ENCODE measurements around the gene TMEM179B.
A peak's percentile ranks its signal among the peaks of the same experiment; 100 is the strongest.

DNA sequence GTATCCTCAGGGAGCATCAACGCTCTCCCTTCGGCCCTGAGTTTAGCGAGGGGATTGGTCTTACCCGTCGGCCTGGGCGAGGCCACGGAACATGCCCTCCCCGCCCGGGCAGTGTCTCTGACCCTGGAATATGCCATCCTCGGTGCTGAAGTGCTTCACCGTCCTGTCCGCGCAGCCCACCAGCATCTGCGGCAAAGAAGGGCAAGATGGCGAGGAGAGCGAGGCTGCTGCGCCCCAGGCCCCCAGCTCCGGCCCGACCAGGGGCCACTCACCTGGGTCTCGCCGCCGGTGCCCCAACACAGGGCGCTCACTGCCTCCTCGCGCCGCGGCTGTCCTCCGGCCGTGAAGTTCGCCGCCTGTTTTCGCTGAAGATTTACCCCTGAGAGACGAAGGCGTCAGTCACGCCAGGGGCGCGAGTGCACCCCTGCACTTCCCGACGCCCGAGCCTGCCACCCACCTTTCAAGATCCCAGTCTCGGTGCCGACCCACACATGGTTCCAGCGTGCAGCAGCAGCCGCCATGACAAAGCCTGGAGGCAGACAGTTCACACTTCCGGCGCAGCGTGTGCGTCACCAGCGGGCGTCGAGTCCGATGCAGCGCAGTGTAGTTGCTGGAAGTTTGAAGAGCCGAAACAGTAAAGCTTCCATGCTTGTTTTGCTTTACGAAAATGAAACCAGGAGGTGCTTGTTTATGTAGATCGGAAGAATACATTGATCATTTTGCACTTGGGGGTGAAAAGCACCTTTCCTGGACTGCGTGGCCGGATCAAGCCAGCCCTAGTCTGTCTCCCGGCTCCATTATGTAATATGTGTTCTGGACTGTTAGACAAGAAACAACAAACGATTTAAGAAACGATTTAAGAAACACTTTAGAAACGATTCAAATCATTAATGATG, 52.1 kb downstream of the TMEM179B start, which contains the start of gene WDR74:
- no peak for TF ChIP-seq CTCF (IDR thresholded peaks at IDR 0.05)
- peak in 1 of 2 donors; percentile 94 for TF ChIP-seq POLR2A (IDR thresholded peaks at IDR 0.05)
